Right renal cortex interstitium (tissue), 3 donors: ENCODE data around the gene FMNL2. TPM values are rescaled to one million over a fixed set of nuclear protein-coding genes. Genes with fewer than 3 reads are reported as not detected.

ENCODE experiments used
- DNase-seq, 3 donors: peaks; one replicate each; pipeline ENCODE4 v3.0.0-alpha.2; 2013; ENCODE audit warnings: low read depth in 3 of 3, low spot score in 2 of 3
- polyA plus RNA-seq, 3 donors: library from polyadenylated mRNA; unstranded; fragments of 120-200 nt; gene quantifications; one replicate each; pipeline ENCODE4 v1.2.1, GENCODE V29; 2013; ENCODE audit not compliant: insufficient read length in 3 of 3

Gene FMNL2
- polyA plus RNA-seq, 3 donors = 83.8 to 107 (median 98.2) TPM

GRCh38 chr2:152486737-152487400 lies 151.9 kb downstream of the FMNL2 start:
- no peak for DNase-seq

GRCh38 chr2:152488075-152488474 lies 153.1 kb downstream of the FMNL2 start:
- no peak for DNase-seq

- DNase-seq = no peak
These were observed 154.4 kb downstream of the FMNL2 start for GRCh38 chr2:152489364-152489763.

- no peak for DNase-seq
These were observed 155.9 kb downstream of the FMNL2 start for GRCh38 chr2:152490686-152491455.

- DNase-seq = no peak
These were observed 157.2 kb downstream of the FMNL2 start for GRCh38 chr2:152492131-152492530.

GRCh38 chr2:152492911-152493310 lies 157.9 kb downstream of the FMNL2 start:
- no peak for DNase-seq

GRCh38 chr2:152493417-152493816 lies 158.4 kb downstream of the FMNL2 start:
- no peak for DNase-seq

- DNase-seq = no peak
These were observed 159.1 kb downstream of the FMNL2 start for GRCh38 chr2:152493945-152494528.

GRCh38 chr2:152496371-152496770 lies 161.4 kb downstream of the FMNL2 start:
- no peak for DNase-seq

GRCh38 chr2:152497481-152498052 lies 162.6 kb downstream of the FMNL2 start:
- no peak for DNase-seq

GRCh38 chr2:152499331-152499816 lies 164.4 kb downstream of the FMNL2 start:
- DNase-seq = no peak

GRCh38 chr2:152499896-152500735 lies 165.1 kb downstream of the FMNL2 start:
- DNase-seq = no peak

- no peak for DNase-seq
These were observed 165.8 kb downstream of the FMNL2 start for GRCh38 chr2:152500772-152501171.

GRCh38 chr2:152501666-152502065 lies 166.7 kb downstream of the FMNL2 start:
- DNase-seq = no peak

GRCh38 chr2:152504618-152505017 lies 169.6 kb downstream of the FMNL2 start:
- DNase-seq = no peak

- DNase-seq = no peak
These were observed 170.5 kb downstream of the FMNL2 start for GRCh38 chr2:152505495-152505906.

GRCh38 chr2:152506843-152507242 lies 171.9 kb downstream of the FMNL2 start:
- no peak for DNase-seq

GRCh38 chr2:152507907-152508306 lies 172.9 kb downstream of the FMNL2 start:
- no peak for DNase-seq

- DNase-seq = no peak
These were observed 173.5 kb downstream of the FMNL2 start for GRCh38 chr2:152508446-152508845.

GRCh38 chr2:152509772-152510491 lies 175.0 kb downstream of the FMNL2 start:
- no peak for DNase-seq
